CD4-positive, alpha-beta T cell treated with Interleukin-10 for 1 hour (primary cell): ENCODE results near the gene VAV3.

ENCODE experiments used
- DNase-seq: peaks from one replicate; pipeline ENCODE4 v3.0.0-alpha.2; 2020

VAV3 gene

GRCh38 chr1:107557095-107557494 lies 407.9 kb downstream of the VAV3 start:
- no peak for DNase-seq

- DNase-seq: no peak
These were observed 409.4 kb downstream of the VAV3 start for GRCh38 chr1:107555578-107555977.

DNA sequence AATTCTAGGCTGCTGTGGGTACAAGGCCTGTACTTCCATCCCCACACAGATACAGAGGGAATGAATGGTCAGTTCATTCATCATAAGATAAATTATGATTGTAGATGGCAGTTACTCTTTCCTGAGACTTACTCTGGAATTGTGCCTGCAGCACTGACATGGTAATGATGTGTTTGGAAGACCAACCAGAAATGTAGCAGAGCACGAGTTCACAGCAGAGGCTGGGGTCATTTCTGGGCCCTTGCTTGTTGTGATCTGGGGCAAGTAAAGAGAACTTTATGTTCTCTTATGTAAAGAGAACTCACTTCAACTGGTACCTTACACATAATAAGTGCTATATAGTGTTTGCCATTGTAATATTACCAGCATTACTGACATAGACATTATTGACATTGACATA lies 412.2 kb downstream of the VAV3 start:
- DNase-seq: no peak

- DNase-seq: no peak
These were observed 413.5 kb downstream of the VAV3 start for GRCh38 chr1:107551456-107551855.

DNA sequence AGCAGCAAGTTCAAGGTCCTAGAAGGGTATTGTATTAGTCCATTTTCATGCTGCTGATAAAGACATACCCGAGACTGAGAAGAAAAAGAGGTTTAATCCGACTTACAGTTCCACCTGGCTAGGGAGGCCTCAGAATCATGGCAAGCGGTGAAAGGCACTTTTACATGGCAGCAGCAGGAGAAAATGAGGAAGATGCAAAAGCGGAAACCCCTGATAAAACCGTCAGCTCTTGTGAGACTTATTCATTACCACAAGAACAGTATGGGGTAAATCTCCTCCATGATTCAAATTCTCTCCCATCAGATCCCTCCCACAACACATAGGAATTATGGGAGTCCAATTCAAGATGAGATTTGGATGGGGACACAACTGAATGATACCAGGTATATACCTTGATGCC lies 414.6 kb downstream of the VAV3 start:
- no peak for DNase-seq

DNA sequence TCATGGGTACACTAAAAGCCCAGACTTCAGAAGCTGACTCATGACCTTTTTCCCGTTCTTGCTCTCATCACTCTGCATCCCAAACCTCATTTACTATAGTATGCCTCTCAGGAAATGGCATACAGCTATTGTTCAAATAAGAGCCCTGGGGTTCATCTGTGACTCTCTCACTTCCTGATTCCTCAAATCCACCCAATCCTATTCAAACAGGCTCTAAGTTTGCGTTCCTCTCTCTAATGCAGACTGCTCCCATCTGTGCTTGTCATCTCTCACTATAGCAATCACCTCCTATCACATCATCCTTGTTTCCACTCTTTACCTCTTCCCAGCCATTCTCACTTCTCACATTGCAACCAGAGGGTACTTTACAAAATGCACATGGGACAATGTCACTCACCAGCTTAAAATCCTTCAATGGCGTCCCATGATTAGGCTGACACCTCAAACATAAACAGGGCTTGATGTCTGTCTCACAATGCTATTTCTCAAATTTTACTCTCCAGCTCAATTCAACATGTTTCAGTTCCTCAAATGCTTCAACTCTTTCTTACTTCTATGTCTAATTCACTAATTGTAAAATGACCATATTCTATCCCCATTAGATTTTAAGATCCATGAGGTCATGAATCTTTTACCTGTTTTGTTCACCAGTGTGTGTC lies 415.7 kb downstream of the VAV3 start:
- DNase-seq: no peak

- DNase-seq: no peak
These were observed 416.7 kb downstream of the VAV3 start for GRCh38 chr1:107548276-107548675.

- no peak for DNase-seq
These were observed 417.4 kb downstream of the VAV3 start for GRCh38 chr1:107547363-107548155.

DNA sequence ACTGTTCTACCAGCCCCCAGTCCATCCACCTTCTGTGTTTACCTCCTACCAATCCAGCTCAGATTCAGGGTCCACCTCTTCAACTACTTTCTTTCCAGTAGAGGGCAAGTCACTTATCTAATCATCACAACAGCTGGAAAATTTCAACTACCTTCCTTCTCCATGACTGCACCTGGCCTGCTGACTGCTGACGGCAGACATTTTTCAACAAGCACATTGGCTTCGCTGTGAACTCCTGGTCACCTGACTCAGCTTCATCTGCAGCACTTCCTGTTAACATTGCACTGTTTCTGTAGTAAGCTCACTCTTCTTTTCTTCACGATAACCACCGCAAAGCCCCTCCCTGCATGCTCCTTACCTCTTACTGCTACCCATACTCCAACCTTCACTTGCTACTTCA lies 418.4 kb downstream of the VAV3 start:
- DNase-seq: no peak

- no peak for DNase-seq
These were observed 419.1 kb downstream of the VAV3 start for GRCh38 chr1:107545879-107546278.

DNA sequence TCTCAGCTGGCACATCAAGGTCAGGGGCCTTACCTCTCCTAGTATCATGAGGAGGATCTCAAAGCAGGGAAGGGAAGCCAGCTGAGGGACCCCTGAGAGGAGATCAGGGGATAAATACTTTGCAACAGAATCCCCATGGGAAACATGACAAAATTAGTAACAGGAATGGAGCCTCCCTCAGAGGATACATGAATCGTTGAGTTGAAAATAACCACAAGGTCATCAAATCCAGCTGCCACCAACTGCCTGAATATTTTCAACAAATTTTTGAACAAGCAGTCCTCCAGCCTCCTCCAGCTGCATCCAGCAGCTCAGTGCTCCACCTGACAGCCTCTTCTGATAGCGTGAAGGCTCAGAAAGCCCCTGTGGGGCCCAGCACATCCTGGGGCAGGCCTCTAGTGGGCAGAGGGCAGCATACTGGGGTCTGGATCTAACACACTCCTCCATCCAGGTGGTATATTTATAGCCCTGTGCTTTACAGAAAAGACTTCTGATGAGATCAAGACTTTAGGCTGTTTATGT lies 419.9 kb downstream of the VAV3 start:
- no peak for DNase-seq

DNA sequence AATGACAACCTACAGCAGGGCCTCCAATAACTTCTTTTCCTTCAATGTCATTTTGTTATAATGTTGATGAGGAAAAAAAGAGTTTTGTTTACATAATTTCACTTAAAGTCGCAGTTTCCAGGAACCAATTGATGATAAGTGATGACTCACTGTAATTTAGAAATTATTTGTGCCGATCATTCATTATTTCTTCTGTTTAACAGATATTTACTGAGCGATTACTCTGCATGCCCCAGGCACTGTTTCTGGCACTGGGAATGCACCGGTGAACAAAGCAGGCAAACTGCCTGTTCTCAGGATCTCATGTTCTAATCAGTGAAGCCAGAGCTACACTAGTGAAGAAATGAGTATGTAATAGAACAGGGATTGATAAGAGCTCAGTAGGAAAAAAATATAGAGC lies 420.7 kb downstream of the VAV3 start:
- DNase-seq: no peak

DNA sequence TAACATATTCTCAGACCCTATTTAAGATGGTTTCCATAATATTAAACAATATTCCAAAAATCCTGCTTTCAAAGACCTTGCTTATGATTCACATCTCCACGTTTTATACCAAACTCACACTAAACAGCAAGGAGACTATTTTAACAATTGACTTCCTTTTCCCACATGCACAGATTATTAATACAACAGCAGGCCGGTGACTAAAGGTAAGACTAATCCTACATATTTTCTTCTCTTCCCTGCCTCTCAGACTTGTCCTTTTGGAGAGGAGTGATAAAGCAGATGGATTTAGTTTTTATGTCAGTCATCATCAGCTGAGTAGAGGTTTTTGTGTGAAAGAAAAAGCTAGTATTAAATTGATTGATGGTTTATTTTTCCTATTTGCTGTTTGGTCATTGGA lies 423.6 kb downstream of the VAV3 start:
- no peak for DNase-seq

GRCh38 chr1:107538502-107538901 lies 426.5 kb downstream of the VAV3 start:
- no peak for DNase-seq

- no peak for DNase-seq
These were observed 428.7 kb downstream of the VAV3 start for GRCh38 chr1:107536266-107536665.

DNA sequence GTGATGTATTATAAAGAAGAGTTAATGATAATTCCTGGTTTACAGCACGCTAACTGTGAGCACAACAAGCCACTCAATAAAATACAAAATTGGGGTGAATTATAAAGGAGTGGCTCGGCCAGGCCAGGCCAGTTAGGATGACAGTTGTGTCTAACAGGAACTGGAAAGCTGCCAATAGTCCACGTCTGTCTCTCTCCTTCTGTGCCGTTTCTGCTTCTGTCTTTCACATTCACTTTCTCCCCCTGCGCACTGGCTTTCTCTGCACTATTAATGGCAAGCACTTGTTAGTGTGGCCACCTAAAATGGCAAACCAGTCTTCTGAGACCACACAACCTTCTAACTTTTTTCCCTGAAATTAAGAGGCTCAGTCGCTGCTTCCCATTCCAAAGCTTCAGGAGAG lies 429.9 kb downstream of the VAV3 start:
- no peak for DNase-seq

DNA sequence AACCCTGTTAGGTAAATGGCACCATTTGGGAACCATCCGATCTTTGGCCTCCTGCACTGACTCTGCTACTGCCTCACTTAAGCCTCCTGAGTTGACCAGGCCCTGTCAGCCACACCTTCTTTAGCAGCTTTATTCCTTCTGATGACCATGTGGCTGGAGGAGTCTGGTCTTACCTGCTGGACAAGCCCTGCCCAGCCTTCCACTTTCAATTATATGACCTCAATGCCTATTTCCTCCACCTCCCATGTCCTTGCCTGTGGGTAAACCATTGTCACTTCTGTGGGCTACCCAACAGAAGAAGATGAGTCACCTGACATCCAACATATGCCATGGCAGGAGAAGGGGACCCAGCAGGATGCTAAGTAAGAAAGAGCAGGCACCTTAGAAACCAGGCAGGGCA lies 430.3 kb downstream of the VAV3 start:
- no peak for DNase-seq

DNA sequence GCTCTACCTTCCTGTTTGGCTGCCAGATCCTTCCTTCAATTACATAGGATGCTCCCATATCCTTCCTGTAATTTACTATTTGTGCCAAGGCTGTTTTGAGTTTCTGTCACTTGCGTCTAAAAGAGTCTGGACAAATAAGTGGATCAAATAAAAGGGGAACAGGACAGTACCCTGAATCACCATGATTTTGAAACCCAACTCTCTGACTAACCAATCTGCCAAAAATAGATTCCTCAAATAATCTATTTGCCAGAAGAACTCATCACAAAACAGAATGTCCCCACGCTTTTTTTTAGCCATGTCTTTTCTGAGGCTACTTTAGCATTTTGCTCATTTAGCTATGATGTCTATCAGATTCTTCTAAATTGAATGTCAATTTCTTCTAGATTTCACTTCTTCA lies 431.5 kb downstream of the VAV3 start:
- no peak for DNase-seq

DNA sequence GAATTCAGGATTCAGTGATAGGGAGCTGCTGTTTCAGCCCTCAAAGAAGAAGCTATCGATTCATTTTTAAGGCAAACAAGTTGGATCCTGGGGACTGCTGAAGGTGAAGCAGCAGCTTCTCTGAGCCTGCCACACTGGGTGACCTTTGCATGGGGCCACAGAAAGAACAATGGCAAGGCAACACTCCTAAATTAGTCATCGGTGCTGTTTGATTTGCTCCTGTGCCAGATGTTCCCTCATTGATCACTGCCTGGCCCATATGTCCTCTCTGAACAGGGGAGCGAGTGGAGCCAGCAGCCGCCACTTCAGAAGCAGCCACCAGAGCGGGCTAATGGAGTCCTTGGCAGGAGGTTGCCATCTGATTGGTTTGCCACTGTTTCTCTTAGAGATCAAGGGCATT lies 432.7 kb downstream of the VAV3 start:
- no peak for DNase-seq

GRCh38 chr1:107531065-107531908 lies 433.7 kb downstream of the VAV3 start:
- no peak for DNase-seq

DNA sequence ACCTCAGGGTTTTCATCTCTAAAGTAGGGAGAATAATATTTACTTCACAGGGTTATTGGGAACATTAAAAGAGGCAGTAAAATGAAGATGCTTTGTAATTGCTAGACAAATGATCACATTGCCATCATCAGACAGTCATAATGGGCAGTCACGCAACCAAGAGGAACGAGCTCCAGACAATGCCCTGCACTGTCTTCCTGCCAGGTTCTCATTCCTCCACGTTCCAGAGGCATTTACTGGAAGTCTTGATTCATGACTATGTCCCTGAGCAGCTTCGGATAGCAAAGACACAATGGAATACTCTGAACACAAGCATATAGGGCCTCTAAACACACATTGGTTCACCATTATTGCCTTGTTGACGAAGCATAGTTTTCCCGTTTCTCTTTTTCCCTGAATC lies 434.4 kb downstream of the VAV3 start:
- DNase-seq: no peak

GRCh38 chr1:107529511-107530149 lies 435.4 kb downstream of the VAV3 start:
- peak; percentile 11 for DNase-seq
